ENCODE results near the gene MRPL36. TPM values are rescaled to one million over a fixed set of nuclear protein-coding genes. Genes with fewer than 3 reads are reported as not detected.

MRPL36 gene
- total RNA-seq, 1 donor from 2014 or later = 60.1 TPM

GRCh38 chr5:1765141-1765879 lies 34.3 kb downstream of the MRPL36 start:
- no peak for DNase-seq (ENCODE audit: low read depth, low spot score)

GRCh38 chr5:1764606-1764960 lies 35.1 kb downstream of the MRPL36 start:
- DNase-seq (ENCODE audit: low read depth, low spot score) = no peak

GRCh38 chr5:1763960-1764605 lies 35.6 kb downstream of the MRPL36 start:
- no peak for DNase-seq (ENCODE audit: low read depth, low spot score)

GRCh38 chr5:1763548-1763911 lies 36.1 kb downstream of the MRPL36 start:
- no peak for DNase-seq (ENCODE audit: low read depth, low spot score)

- no peak for DNase-seq (ENCODE audit: low read depth, low spot score)
These were observed 36.6 kb downstream of the MRPL36 start for GRCh38 chr5:1762883-1763547.

- no peak for DNase-seq (ENCODE audit: low read depth, low spot score)
These were observed 37.3 kb downstream of the MRPL36 start for GRCh38 chr5:1762121-1762882.

GRCh38 chr5:1761453-1761755 lies 38.2 kb downstream of the MRPL36 start:
- no peak for DNase-seq (ENCODE audit: low read depth, low spot score)

- DNase-seq (ENCODE audit: low read depth, low spot score) = no peak
These were observed 38.8 kb downstream of the MRPL36 start for GRCh38 chr5:1760656-1761452.

GRCh38 chr5:1760231-1760630 lies 39.4 kb downstream of the MRPL36 start:
- DNase-seq (ENCODE audit: low read depth, low spot score) = no peak

- DNase-seq (ENCODE audit: low read depth, low spot score) = no peak
These were observed 40.2 kb downstream of the MRPL36 start for GRCh38 chr5:1759378-1759970.

GRCh38 chr5:1758574-1758973 lies 41.1 kb downstream of the MRPL36 start:
- DNase-seq (ENCODE audit: low read depth, low spot score) = no peak

- no peak for DNase-seq (ENCODE audit: low read depth, low spot score)
These were observed 42.1 kb downstream of the MRPL36 start for GRCh38 chr5:1757511-1757910.

GRCh38 chr5:1756481-1756880 lies 43.2 kb downstream of the MRPL36 start:
- no peak for DNase-seq (ENCODE audit: low read depth, low spot score)

- no peak for DNase-seq (ENCODE audit: low read depth, low spot score)
These were observed 44.2 kb downstream of the MRPL36 start for GRCh38 chr5:1755321-1755949.

- DNase-seq (ENCODE audit: low read depth, low spot score) = no peak
These were observed 45.0 kb downstream of the MRPL36 start for GRCh38 chr5:1754531-1755220.

GRCh38 chr5:1753490-1753889 lies 46.1 kb downstream of the MRPL36 start:
- no peak for DNase-seq (ENCODE audit: low read depth, low spot score)

- no peak for DNase-seq (ENCODE audit: low read depth, low spot score)
These were observed 46.8 kb downstream of the MRPL36 start for GRCh38 chr5:1752881-1753280.

- DNase-seq (ENCODE audit: low read depth, low spot score) = no peak
These were observed 47.5 kb downstream of the MRPL36 start for GRCh38 chr5:1751864-1752822.

Measured in pulmonary artery endothelial cell (primary cell).